Vagina (tissue), 2 donors: ENCODE measurements around the gene BAHCC1. TPM values are rescaled to one million over a fixed set of nuclear protein-coding genes. Genes with fewer than 3 reads are reported as not detected.

ENCODE experiments used
- DNase-seq, 2 donors: peaks; one replicate each; pipeline ENCODE4 v3.0.0-alpha.2; 2017; ENCODE audit errors: extremely low spot score in 2 of 2
- H3K27ac ChIP-seq: fragments of 200-600 bp; sonication (generic); one replicate; pipeline ENCODE4 v1.5.1; 2019
- H3K27me3 ChIP-seq: fragments of 200-600 bp; sonication (generic); one replicate; pipeline ENCODE4 v1.5.1; 2019
- H3K36me3 ChIP-seq, 2 donors: fragments of 200-600 bp; sonication (generic); one replicate each; pipeline ENCODE4 v1.5.1; 2017 to 2019
- H3K4me1 ChIP-seq: fragments of 200-600 bp; sonication (generic); one replicate; pipeline ENCODE4 v1.5.1; 2019
- H3K4me3 ChIP-seq, 2 donors: fragments of 200-600 bp; sonication (generic); 1 replicate in 1 of 2; 2 replicates in 1 of 2; pipeline ENCODE4 v1.5.1; 2016 to 2019
- H3K9me3 ChIP-seq: fragments of 200-600 bp; sonication (generic); one replicate; pipeline ENCODE4 v1.5.1; 2019
- POLR2A ChIP-seq, 2 donors: fragments of 450-650 bp; IDR thresholded peaks; one replicate each; pipeline ENCODE4 v1.6.1; 2017; ENCODE audit warnings: antibody characterized with exemption in 2 of 2, mild to moderate bottlenecking in 2 of 2, moderate library complexity in 2 of 2
- POLR2AphosphoS5 ChIP-seq, 2 donors: sonication (generic); formaldehyde crosslinking; IDR thresholded peaks; one replicate each; pipeline ENCODE4 v1.9.0; 2017; ENCODE audit warnings: antibody characterized with exemption in 2 of 2, mild to moderate bottlenecking in 2 of 2, low read depth in 1 of 2; ENCODE audit not compliant: insufficient read depth in 1 of 2
- intact Hi-C: fragments of 100-400 bp; cut with DNase I; formaldehyde crosslinking; loops from one replicate; pipeline ENCODE4 v1.15.1; 2023
- total RNA-seq: library from RNA; depleted of rRNA; stranded (reverse); fragments of >200 nt; gene quantifications from one replicate; pipeline ENCODE4 v1.2.3, GENCODE V29; 2016
- TF ChIP-seq, protein P1 (sequence below), 3 experiments: fragments of 450-650 bp in 2 of 3; fragments of 200-600 bp in 1 of 3; sonication (generic) in 1 of 3; IDR thresholded peaks; one replicate each; pipeline ENCODE4 v1.5.1; 2017 to 2019; ENCODE audit warnings: antibody characterized with exemption in 3 of 3, mild to moderate bottlenecking in 2 of 3, moderate library complexity in 2 of 3

BAHCC1 gene
- total RNA-seq, 1 donor from 2014 or later = 9.1 TPM

DNA sequence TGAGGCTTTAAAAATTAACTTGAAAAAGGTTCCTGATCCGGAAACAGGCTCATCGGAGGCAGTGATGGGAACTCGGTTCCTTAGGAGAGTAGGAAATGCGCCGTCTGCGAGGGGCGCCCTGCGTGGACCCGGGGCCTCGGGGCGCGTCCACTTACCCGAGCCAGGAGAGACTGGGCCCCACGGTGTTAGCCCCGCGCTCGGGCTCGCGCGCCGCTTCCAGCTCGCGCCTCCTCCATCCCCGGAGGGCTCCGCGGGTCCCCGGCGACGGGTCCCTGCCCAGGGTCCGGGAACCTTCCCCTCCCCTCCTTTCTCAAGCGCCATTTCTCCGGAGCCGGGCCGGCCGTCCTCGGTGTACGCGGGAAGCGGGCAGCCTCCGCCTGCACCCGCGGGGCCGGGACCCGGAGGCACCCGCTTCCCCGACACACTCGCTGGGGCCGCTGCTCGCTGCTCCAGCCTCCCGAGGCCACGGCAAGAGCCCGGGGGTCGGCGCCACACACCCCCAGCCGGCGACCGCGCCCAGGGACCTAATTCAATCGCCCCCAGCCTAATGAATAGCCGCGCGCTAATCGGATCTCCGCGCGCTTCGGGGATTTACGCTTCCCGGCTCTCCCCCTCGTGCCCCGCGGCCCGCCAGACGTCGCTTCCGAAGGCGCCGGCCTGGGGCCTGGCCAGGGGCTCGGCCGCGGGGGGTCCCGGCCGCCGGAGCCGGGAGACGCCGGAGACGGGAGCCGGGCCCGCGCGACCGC lies 2.2 kb upstream of the BAHCC1 start:
- DNase-seq = no peak
- peaks cover 54% of the 10 kb centered on the region for H3K4me1 ChIP-seq
- H3K27ac ChIP-seq = peak overlapping the region; percentile 95
- TF ChIP-seq POLR2AphosphoS5 (IDR thresholded peaks at IDR 0.05; ENCODE audit: insufficient read depth in 1 of 2, low read depth in 1 of 2) = peak in 1 of 2 donors; percentile 40
- no peak for TF ChIP-seq POLR2A (IDR thresholded peaks at IDR 0.05)
- intact Hi-C loops = no loop called here
- H3K36me3 ChIP-seq = no peaks in the 10 kb centered on the region
- H3K9me3 ChIP-seq = no peaks in the 10 kb centered on the region
- H3K27me3 ChIP-seq = no peaks in the 10 kb centered on the region
- peak overlapping the region; percentile 78 for H3K4me3 ChIP-seq

- intact Hi-C loops = no loop called here
These were observed 1.4 kb upstream of the BAHCC1 start for GRCh38 chr17:81393684-81394376.

GRCh38 chr17:81394377-81394920 lies 808 bp upstream of the BAHCC1 start:
- Histone ChIP-seq H3K36me3 (no peaks in the 10 kb centered on the region), H3K27me3 (no peaks in the 10 kb centered on the region), H3K4me1 (peaks cover 46% of the 10 kb centered on the region), H3K27ac (peak overlapping the region; percentile 95), H3K9me3 (no peaks in the 10 kb centered on the region), H3K4me3 (peak overlapping the region; percentile 78)
- no peak for DNase-seq
- TF ChIP-seq POLR2AphosphoS5 (IDR thresholded peaks at IDR 0.05; ENCODE audit: insufficient read depth in 1 of 2, low read depth in 1 of 2) = no peak
- intact Hi-C loops = no loop called here

More at GRCh38 chr17:81393684-81394376, 1.4 kb upstream of the BAHCC1 start:
- DNase-seq = peak in 1 of 2 donors; percentile 99
- no peaks in the 10 kb centered on the region for H3K27me3 ChIP-seq
- H3K4me1 ChIP-seq = peaks cover 53% of the 10 kb centered on the region
- H3K36me3 ChIP-seq = no peaks in the 10 kb centered on the region
- H3K9me3 ChIP-seq = no peaks in the 10 kb centered on the region
- H3K27ac ChIP-seq = peak overlapping the region; percentile 95
- peak overlapping the region; percentile 78 for H3K4me3 ChIP-seq
- peak; percentile 96 to 99 for TF ChIP-seq POLR2AphosphoS5 (IDR thresholded peaks at IDR 0.05; ENCODE audit: insufficient read depth in 1 of 2, low read depth in 1 of 2)
- TF ChIP-seq POLR2A (IDR thresholded peaks at IDR 0.05) = peak in 1 of 2 donors; percentile 83
- TF ChIP-seq, protein P1, sequence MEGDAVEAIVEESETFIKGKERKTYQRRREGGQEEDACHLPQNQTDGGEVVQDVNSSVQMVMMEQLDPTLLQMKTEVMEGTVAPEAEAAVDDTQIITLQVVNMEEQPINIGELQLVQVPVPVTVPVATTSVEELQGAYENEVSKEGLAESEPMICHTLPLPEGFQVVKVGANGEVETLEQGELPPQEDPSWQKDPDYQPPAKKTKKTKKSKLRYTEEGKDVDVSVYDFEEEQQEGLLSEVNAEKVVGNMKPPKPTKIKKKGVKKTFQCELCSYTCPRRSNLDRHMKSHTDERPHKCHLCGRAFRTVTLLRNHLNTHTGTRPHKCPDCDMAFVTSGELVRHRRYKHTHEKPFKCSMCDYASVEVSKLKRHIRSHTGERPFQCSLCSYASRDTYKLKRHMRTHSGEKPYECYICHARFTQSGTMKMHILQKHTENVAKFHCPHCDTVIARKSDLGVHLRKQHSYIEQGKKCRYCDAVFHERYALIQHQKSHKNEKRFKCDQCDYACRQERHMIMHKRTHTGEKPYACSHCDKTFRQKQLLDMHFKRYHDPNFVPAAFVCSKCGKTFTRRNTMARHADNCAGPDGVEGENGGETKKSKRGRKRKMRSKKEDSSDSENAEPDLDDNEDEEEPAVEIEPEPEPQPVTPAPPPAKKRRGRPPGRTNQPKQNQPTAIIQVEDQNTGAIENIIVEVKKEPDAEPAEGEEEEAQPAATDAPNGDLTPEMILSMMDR (IDR thresholded peaks at IDR 0.05) = peak in 1 of 3 experiments; percentile 23

DNA sequence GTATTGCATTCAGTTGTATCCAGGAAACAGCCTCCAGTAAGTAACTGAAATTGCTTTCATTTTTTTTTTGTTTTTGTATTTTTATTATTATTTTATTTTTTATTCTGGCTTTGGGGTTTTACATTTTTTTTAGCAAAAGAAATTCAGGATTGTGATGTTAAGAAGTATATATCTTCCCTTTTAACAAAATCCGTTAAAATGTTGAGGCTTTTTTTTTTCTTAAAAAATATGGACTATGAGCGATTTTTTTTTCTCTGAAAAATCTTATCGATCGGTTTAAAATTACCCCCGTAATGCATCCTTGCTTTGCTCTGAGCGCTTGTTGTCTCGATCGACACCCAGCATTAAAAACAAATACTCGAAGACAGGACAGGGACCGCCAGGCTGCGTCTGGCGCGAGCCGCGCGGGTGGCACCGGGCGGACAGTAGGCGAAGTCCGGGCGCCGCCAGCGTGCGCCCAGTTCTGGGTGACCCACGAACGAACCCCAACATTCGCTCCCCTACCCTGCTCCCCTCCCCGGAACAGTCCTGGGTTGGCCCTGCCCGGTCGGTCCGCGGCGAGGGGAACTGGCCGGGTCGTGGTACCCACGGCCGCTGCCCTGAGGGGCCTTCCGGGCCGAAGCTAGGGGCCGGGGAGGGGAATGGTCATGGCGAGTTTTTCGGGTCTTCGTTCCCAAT lies 482 bp downstream of the BAHCC1 start:
- Histone ChIP-seq H3K36me3 (no peaks in the 10 kb centered on the region), H3K4me3 (peak overlapping the region; percentile 76 to 78), H3K27me3 (no peaks in the 10 kb centered on the region), H3K27ac (peak overlapping the region; percentile 95), H3K4me1 (peaks cover 50% of the 10 kb centered on the region), H3K9me3 (no peaks in the 10 kb centered on the region)
- DNase-seq = no peak
- TF ChIP-seq POLR2AphosphoS5 (IDR thresholded peaks at IDR 0.05; ENCODE audit: insufficient read depth in 1 of 2, low read depth in 1 of 2) (no peak), POLR2A (IDR thresholded peaks at IDR 0.05) (no peak)
- TF ChIP-seq, protein P1 (IDR thresholded peaks at IDR 0.05) = no peak
- intact Hi-C loops = loop anchor here (2.0 kb wide), 1 partner anchor 115 kb away; no protein-coding TSS in a partner anchor

DNA sequence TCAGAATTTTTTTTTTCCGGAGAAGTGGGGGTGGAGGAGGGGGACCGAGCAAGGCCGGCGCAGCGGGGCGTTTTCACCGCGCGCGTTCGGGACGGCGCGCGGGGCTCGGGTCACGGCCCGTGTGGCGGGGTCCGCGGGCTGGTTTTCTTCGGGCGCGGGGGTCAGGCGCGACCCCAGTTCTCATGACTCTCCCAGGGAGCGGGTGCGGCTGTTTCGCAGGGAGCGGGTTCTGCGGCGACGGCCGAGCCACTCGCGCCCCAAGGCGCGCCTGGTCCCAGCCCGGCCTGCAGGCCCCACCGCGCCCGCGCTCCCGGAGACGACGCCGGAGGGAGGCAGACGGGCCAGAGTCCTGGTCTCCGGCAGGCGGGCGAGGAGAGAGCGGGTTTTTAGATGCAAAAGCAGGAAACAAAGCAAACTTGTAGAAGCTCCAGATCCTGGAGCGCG lies 1.0 kb downstream of the BAHCC1 start:
- Histone ChIP-seq H3K4me3 (peak overlapping the region; percentile 76 to 78), H3K27ac (peak overlapping the region; percentile 95), H3K9me3 (no peaks in the 10 kb centered on the region), H3K4me1 (peaks cover 50% of the 10 kb centered on the region), H3K36me3 (no peaks in the 10 kb centered on the region), H3K27me3 (no peaks in the 10 kb centered on the region)
- no peak for DNase-seq
- TF ChIP-seq POLR2AphosphoS5 (IDR thresholded peaks at IDR 0.05; ENCODE audit: insufficient read depth in 1 of 2, low read depth in 1 of 2) (no peak), POLR2A (IDR thresholded peaks at IDR 0.05) (no peak)
- TF ChIP-seq, protein P1 (IDR thresholded peaks at IDR 0.05) = no peak
- intact Hi-C loops = loop anchor here (2.0 kb wide), 1 partner anchor 115 kb away; no protein-coding TSS in a partner anchor
